HepG2 (cell line): ENCODE measurements around the gene SLC44A4. TPM values are rescaled to one million over a fixed set of nuclear protein-coding genes. Genes with fewer than 3 reads are reported as not detected.

Experiments
- ATF7 ChIP-seq, 2 experiments: fragments of 450-650 bp in 1 of 2; sonication (generic) in 1 of 2; formaldehyde crosslinking in 1 of 2; IDR thresholded peaks; 2 replicates each; pipeline versions ENCODE4 v1.4.0 to v1.6.1; 2016 to 2020; ENCODE audit warnings: antibody characterized with exemption in 1 of 2, mild to moderate bottlenecking in 1 of 2, missing genetic modification reagents in 1 of 2
- CBX1 ChIP-seq: IDR thresholded peaks from one replicate; pipeline ENCODE4 v1.6.1; 2016; ENCODE audit warnings: antibody characterized with exemption, low read depth
- CCAR2 ChIP-seq: fragments of 200-400 bp; formaldehyde crosslinking; optimal IDR thresholded peaks from 2 replicates; pipeline ENCODE3; 2018; ENCODE audit warnings: low read depth, mild to moderate bottlenecking, low read length, moderate library complexity
- HOXA7 ChIP-seq: sonication (generic); formaldehyde crosslinking; IDR thresholded peaks from 2 replicates; pipeline ENCODE4 v1.8.1; 2022; ENCODE audit warnings: mild to moderate bottlenecking, missing genetic modification reagents, moderate library complexity
- JARID2 ChIP-seq: sonication (generic); formaldehyde crosslinking; IDR thresholded peaks from 2 replicates; pipeline ENCODE4 v1.8.1; 2023; ENCODE audit warnings: missing genetic modification reagents, inconsistent platforms; ENCODE audit not compliant: insufficient replicate concordance
- MTA1 ChIP-seq: sonication (generic); formaldehyde crosslinking; IDR thresholded peaks from 2 replicates; pipeline ENCODE4 v1.4.0; 2020; ENCODE audit warnings: missing genetic modification reagents, mild to moderate bottlenecking, borderline replicate concordance
- POGZ ChIP-seq: sonication (generic); formaldehyde crosslinking; IDR thresholded peaks from 2 replicates; pipeline ENCODE4 v1.4.0; 2020; ENCODE audit warnings: mild to moderate bottlenecking, missing genetic modification reagents
- RFX5 ChIP-seq: IDR thresholded peaks from 2 replicates; pipeline ENCODE4 v1.6.1; 2011; ENCODE audit warnings: low read depth, low read length, improper control_type of control experiment
- ZNF12 ChIP-seq: sonication (generic); formaldehyde crosslinking; IDR thresholded peaks from 2 replicates; pipeline ENCODE4 v1.5.0; 2020; ENCODE audit warnings: missing genetic modification reagents
- ZNF143 ChIP-seq: sonication (generic); formaldehyde crosslinking; IDR thresholded peaks from 2 replicates; pipeline ENCODE4 v1.4.0; 2020; ENCODE audit warnings: missing genetic modification reagents
- ZNF225 ChIP-seq: sonication (generic); formaldehyde crosslinking; IDR thresholded peaks from 2 replicates; pipeline ENCODE4 v1.4.0; 2020; ENCODE audit warnings: mild to moderate bottlenecking, missing genetic modification reagents
- ZNF30 ChIP-seq: sonication (generic); formaldehyde crosslinking; IDR thresholded peaks from 2 replicates; pipeline ENCODE4 v1.5.0; 2020; ENCODE audit warnings: mild to moderate bottlenecking, missing genetic modification reagents
- ZNF737 ChIP-seq: sonication (generic); formaldehyde crosslinking; IDR thresholded peaks from 2 replicates; pipeline ENCODE4 v1.5.0; 2020; ENCODE audit warnings: missing genetic modification reagents, mild to moderate bottlenecking, borderline replicate concordance
- polyA plus RNA-seq, 8 experiments: library from polyadenylated mRNA; depleted of rRNA in 3 of 8; stranded (reverse) in 7 of 8; unstranded in 1 of 8; fragments of >200 nt; fragmentation: Illumina TruSeq in 4 of 8; extraction: Trizol in 4 of 8; gene quantifications; 2 replicates each; pipeline versions ENCODE4 v1.2.1 to v1.2.3, GENCODE V29; 2011 to 2016; ENCODE audit warnings: low read depth in 4 of 8, missing spikeins in 1 of 8, mixed read lengths in 1 of 8; ENCODE audit not compliant: insufficient read depth in 1 of 8
- total RNA-seq, 5 experiments: library from RNA; depleted of rRNA; stranded (reverse); fragments of >200 nt; fragmentation: Illumina TruSeq; extraction: Trizol; gene quantifications; 2 replicates each; pipeline ENCODE4 v1.2.3, GENCODE V29; 2016; ENCODE audit warnings: low read depth in 1 of 5
- TF ChIP-seq, protein P1 (sequence below): sonication (generic); formaldehyde crosslinking; IDR thresholded peaks from 2 replicates; pipeline ENCODE4 v1.5.1; 2020; ENCODE audit warnings: mild to moderate bottlenecking, moderate library complexity, missing genetic modification reagents
- TF ChIP-seq, protein P2 (sequence below): sonication (generic); formaldehyde crosslinking; IDR thresholded peaks from 2 replicates; pipeline ENCODE4 v1.8.0; 2022; ENCODE audit warnings: mild to moderate bottlenecking, missing genetic modification reagents, borderline replicate concordance
- TF ChIP-seq, protein P3 (sequence below): sonication (generic); formaldehyde crosslinking; IDR thresholded peaks from 2 replicates; pipeline ENCODE4 v1.9.0; 2021; ENCODE audit warnings: missing genetic modification reagents, mild to moderate bottlenecking, borderline replicate concordance
- TF ChIP-seq, protein P4 (sequence below): sonication (generic); formaldehyde crosslinking; IDR thresholded peaks from 2 replicates; pipeline ENCODE4 v1.4.0; 2020; ENCODE audit warnings: missing genetic modification reagents, borderline replicate concordance
- TF ChIP-seq, protein P5 (sequence below): sonication (generic); formaldehyde crosslinking; IDR thresholded peaks from 2 replicates; pipeline ENCODE4 v1.4.0; 2020; ENCODE audit warnings: missing genetic modification reagents

SLC44A4 gene
- total and polyA plus RNA-seq, 2 of the 13 experiments (the other 11 are each of a cell fraction or from before 2014, with no cell fraction given) = 3.5 to 5.9 TPM

DNA sequence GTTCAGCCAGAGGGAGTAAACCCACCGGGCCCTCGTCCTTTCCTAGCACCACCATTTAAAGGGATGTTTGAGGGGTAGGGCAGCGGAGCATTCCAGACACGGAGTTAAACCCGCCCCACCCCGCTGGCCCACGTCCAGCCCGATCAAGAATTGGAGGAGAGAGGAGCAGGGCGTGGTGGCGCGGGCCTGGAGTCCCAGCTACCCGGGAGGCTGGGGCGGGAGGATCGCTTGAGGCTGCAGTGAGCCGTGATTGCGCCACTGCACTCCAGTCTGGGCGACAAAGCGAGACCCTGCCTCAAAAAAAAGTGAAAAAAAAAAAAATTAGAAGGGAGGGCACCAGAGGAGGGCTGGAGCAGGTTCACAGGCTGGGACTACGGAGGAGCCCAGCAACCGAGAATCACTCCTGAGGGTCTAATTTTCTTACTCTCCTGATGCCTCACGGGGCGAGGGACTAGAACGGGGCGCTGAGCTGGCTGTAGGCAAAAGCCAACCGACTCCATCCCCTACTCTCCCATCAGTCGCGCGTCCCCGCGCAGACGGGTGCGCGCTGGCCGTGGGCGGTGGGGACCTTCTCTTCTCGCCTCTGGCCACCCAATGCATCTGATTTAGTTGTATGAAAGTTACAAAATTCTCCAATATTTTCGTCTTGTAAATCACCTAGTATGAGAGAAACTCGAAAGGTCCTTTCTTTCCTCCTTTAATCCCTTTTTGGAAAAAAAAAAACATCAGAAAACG lies 57.3 kb downstream of the SLC44A4 start (continued):
- TF ChIP-seq, protein P1, sequence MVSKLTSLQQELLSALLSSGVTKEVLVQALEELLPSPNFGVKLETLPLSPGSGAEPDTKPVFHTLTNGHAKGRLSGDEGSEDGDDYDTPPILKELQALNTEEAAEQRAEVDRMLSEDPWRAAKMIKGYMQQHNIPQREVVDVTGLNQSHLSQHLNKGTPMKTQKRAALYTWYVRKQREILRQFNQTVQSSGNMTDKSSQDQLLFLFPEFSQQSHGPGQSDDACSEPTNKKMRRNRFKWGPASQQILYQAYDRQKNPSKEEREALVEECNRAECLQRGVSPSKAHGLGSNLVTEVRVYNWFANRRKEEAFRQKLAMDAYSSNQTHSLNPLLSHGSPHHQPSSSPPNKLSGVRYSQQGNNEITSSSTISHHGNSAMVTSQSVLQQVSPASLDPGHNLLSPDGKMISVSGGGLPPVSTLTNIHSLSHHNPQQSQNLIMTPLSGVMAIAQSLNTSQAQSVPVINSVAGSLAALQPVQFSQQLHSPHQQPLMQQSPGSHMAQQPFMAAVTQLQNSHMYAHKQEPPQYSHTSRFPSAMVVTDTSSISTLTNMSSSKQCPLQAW = peak; percentile 50
- TF ChIP-seq ZNF30 (CRISPR knock-in tag) (no peak), ZNF12 (CRISPR knock-in tag) (no peak), ZNF143 (no peak), MTA1 (no peak), ZNF737 (CRISPR knock-in tag) (no peak), CCAR2 (no peak), POGZ (CRISPR knock-in tag) (no peak), ATF7 (IDR thresholded peaks at IDR 0.05) (no peak), ATF7 (CRISPR knock-in tag; IDR thresholded peaks at IDR 0.05) (no peak), RFX5 (no peak), ZNF225 (no peak), JARID2 (no peak), HOXA7 (CRISPR knock-in tag) (no peak), CBX1 (no peak)
- TF ChIP-seq, protein P2, sequence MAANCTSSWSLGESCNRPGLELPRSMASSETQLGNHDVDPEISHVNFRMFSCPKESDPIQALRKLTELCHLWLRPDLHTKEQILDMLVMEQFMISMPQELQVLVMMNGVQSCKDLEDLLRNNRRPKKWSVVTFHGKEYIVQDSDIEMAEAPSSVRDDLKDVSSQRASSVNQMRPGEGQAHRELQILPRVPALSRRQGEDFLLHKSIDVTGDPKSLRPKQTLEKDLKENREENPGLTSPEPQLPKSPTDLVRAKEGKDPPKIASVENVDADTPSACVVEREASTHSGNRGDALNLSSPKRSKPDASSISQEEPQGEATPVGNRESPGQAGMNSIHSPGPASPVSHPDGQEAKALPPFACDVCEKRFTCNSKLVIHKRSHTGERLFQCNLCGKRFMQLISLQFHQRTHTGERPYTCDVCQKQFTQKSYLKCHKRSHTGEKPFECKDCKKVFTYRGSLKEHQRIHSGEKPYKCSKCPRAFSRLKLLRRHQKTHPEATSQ (CRISPR knock-in tag) = no peak
- TF ChIP-seq, protein P3, sequence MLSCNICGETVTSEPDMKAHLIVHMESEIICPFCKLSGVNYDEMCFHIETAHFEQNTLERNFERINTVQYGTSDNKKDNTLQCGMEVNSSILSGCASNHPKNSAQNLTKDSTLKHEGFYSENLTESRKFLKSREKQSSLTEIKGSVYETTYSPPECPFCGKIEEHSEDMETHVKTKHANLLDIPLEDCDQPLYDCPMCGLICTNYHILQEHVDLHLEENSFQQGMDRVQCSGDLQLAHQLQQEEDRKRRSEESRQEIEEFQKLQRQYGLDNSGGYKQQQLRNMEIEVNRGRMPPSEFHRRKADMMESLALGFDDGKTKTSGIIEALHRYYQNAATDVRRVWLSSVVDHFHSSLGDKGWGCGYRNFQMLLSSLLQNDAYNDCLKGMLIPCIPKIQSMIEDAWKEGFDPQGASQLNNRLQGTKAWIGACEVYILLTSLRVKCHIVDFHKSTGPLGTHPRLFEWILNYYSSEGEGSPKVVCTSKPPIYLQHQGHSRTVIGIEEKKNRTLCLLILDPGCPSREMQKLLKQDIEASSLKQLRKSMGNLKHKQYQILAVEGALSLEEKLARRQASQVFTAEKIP (CRISPR knock-in tag) = no peak
- TF ChIP-seq, protein P4, sequence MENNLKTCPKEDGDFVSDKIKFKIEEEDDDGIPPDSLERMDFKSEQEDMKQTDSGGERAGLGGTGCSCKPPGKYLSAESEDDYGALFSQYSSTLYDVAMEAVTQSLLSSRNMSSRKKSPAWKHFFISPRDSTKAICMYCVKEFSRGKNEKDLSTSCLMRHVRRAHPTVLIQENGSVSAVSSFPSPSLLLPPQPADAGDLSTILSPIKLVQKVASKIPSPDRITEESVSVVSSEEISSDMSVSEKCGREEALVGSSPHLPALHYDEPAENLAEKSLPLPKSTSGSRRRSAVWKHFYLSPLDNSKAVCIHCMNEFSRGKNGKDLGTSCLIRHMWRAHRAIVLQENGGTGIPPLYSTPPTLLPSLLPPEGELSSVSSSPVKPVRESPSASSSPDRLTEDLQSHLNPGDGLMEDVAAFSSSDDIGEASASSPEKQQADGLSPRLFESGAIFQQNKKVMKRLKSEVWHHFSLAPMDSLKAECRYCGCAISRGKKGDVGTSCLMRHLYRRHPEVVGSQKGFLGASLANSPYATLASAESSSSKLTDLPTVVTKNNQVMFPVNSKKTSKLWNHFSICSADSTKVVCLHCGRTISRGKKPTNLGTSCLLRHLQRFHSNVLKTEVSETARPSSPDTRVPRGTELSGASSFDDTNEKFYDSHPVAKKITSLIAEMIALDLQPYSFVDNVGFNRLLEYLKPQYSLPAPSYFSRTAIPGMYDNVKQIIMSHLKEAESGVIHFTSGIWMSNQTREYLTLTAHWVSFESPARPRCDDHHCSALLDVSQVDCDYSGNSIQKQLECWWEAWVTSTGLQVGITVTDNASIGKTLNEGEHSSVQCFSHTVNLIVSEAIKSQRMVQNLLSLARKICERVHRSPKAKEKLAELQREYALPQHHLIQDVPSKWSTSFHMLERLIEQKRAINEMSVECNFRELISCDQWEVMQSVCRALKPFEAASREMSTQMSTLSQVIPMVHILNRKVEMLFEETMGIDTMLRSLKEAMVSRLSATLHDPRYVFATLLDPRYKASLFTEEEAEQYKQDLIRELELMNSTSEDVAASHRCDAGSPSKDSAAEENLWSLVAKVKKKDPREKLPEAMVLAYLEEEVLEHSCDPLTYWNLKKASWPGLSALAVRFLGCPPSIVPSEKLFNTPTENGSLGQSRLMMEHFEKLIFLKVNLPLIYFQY (CRISPR knock-in tag) = no peak; the same call in 1 of the 2 replicates
- TF ChIP-seq, protein P5, sequence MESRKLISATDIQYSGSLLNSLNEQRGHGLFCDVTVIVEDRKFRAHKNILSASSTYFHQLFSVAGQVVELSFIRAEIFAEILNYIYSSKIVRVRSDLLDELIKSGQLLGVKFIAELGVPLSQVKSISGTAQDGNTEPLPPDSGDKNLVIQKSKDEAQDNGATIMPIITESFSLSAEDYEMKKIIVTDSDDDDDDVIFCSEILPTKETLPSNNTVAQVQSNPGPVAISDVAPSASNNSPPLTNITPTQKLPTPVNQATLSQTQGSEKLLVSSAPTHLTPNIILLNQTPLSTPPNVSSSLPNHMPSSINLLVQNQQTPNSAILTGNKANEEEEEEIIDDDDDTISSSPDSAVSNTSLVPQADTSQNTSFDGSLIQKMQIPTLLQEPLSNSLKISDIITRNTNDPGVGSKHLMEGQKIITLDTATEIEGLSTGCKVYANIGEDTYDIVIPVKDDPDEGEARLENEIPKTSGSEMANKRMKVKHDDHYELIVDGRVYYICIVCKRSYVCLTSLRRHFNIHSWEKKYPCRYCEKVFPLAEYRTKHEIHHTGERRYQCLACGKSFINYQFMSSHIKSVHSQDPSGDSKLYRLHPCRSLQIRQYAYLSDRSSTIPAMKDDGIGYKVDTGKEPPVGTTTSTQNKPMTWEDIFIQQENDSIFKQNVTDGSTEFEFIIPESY = no peak
